Measurements from ENCODE around the gene COLEC11.
"Not testable (repeated sequence)": the region's sequence is repeated elsewhere in the genome, so short reads cannot be mapped to it uniquely, and the experiment has no call there.

The COLEC11 gene

DNA sequence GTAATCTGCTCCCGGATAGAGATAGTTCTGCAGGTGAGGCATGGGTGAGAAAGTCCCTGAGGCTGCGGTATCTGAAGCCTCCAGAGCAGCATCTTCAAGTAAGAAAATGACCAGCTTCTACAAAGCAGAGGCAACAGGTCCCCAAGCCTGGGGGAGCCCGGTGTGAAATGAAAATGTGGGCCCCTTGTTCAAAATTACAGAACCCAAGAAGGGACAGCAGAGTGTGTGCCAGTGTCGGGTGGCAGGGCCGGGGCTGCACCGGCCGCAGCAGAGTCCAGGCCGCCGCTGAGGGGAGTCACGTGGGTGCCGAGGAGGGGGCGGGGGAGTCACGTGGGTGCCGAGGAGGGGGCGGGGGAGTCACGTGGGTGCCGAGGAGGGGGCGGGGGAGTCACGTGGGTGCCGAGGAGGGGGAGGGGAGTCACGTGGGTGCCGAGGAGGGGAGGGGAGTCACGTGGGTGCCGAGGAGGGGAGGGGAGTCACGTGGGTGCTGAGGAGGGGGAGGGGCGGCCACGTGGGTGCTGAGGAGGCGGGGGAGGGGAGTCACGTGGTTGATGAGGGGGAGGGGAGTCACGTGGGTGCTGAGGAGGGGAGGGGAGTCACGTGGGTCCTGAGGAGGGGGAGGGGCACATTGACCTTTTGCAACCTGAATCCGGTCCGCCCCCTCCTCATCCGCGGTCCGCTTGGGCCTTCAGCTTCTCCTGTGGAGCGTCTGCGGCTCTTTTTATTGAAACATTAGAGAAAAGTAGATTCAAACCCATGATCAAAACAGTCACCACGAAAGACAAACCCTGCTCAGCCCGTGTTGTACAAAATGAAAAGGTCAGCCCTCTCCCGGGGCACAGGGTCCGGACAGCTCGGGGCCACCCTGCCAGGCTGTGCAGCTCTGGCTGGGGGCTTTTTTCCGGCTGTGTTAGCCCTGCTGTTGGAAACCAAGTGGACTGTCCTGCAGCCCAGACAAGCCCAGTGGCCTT is 10.4 kb downstream of the COLEC11 start:
- DNase-seq (ENCODE audit: low read depth in 1 of 2, low spot score in 1 of 2): no peak

DNA sequence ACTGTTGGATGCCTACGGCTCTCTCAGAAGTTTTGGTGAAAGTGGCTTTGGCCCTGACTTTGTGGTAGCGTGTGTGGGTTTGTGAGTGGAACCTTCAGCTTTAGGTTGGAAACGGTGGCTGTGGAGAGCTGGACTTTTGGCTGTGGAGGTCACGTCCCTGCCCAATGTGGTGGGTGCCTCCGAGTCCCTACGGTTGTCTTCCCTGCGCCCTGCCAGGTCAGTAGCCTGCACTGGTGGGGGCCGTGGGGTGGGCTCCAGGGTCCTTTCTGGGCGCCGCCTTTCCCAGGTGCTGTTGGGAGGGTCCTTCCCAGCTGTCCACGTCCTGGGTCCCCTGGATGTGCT is 11.1 kb downstream of the COLEC11 start:
- DNase-seq (ENCODE audit: low read depth in 1 of 2, low spot score in 1 of 2): no peak

DNA sequence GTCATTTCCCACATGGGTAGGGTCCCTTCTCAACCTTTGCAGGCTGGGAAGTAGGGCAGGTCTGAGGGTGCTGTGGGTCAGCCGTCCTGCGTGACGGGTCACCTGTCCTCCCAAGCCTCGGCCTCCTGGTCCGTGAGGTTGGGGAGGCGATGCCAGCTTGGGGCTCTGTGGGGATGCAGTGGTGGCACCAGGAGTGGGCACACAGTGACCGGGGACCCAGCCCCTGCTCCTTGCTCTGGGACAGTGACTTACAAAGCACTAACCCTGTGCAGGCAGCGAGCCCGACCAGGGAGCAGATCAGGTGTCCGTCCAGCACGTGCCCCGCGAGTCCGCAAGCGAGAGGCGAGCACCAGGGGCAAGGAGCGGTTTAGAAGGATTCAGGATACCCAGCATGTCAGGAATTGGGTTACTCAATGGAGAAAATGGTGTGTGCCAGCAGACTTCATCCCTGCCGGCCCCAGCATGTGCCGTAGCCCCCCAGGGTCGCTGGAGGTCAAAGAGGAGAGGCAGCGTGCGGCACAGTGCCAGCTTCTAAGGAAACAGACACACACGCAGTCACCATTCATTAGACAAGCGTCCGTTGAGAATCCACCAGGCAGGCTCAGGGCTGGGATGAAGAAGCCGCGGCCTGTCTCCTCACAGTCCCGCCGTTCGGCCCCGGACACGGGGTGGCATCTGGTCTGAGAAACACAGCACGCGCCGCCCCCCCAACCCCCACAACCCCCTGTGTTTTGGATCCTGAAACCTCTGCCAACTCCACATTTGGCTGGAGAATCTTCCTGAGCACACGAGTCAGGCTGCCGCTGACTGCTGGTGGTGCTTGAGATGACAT is 11.7 kb downstream of the COLEC11 start:
- DNase-seq (ENCODE audit: low read depth in 1 of 2, low spot score in 1 of 2): no peak

DNA sequence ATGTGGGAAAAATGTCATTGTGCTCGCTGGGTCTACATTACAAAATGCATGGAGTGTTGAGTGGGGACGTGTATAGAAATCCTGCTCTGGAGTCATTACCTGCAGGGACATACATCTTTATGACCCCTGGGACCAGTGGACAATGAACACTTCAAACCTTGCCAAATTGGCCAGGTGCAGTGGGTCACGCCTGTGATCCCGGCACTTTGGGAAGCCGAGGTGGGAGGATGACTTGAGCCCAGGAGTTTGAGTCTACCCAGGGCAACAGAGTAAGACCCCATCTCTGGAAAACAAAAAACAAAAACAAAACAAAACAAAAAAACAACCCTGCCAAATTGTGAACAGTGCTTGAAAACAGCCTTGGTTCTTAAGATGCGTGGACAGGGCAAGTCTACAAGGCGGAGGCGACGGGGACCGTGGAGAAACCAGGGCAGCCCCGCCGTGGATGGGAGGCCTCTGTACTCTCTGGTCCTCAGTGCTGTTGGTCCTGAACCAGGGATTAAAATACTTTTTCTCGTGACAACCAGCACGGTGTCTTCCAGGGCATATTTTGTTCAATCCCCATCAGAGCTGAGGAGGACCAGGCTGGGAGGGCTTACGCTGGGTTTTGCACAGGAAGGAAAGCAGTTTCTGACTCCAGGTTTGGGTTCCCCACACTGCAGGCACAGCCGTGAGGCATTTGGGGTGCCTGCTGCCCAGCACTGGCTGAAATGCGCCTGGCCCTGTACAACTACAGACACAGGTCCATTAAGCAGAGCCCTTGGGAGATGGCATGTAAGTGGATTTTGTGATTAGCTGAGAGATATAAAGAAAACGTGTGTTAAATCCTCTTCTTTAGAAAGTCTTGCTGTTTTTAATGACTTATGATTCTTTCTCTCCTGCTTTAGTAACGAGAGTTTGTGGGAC is 13.7 kb downstream of the COLEC11 start:
- no peak for DNase-seq (ENCODE audit: low read depth in 1 of 2, low spot score in 1 of 2)

DNA sequence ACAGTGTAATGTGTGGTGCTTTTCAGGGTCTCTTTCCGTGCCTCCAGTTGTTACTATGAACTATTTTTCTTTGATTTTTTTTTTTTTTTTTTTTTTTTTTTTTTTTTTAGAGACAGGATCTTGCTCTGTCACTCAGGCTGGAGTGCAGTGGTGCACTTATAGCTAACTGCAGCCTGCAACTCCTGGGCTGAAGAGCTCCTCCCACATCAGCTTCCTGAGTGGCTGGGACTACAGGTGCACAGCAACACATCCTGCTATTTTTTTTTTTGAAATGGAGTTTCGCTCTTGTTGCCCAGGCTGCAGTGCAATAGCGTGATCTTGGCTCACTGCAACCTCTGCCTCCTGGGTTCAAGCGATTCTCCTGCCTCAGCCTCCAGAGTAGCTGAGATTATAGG is 14.4 kb downstream of the COLEC11 start:
- DNase-seq (ENCODE audit: low read depth in 1 of 2, low spot score in 1 of 2): not testable (repeated sequence)

DNA sequence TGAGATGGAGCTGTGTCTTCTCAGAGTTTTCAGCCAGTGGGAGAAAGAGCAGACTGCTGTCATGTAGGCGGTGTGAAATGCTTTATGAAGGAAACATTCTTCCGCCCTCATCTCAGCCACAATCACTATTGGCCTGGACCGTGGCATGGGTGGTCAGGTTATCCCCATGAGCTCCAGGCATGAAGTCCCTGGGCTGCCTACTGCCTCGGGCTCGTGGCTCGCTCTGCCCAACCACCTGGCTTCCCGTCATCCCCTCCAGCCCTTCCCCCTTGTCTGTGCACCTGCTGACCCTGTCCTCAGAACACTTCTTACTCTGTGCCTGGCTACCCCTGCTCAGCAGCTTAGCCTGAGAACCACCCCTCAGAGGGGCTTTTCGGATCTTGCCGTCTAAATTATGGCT is 15.5 kb downstream of the COLEC11 start:
- no peak for DNase-seq (ENCODE audit: low read depth in 1 of 2, low spot score in 1 of 2)

DNA sequence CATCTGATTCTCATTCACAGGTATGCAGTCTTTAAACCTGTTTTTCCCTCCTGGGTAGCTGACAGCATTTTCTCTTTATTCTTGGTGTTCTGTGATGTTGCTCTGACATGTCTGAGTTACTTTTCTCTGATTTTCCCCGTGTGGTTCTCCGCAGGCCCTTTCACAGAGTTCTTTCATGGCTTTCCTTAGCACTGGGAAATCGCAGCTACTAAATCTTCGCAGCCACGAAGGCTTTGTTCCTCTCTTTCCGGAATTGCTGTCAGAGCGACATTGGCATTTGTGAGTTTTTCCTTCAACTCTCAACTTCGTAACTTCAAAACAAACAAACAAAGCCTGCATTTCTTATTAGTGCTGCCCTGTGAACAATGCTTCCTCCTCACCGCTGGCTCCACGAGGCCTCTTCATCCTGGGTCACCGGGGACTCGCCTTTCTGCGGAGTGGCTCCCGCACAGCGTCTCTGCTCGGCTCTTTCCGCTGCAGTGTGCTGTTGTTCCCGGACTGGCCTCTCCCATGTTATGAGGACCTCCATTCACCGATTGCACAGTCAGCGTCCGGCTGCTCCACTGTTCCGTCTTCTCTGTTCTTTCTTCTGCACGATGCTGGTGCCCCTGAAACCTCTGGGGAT is 16.1 kb downstream of the COLEC11 start:
- DNase-seq (ENCODE audit: low read depth in 1 of 2, low spot score in 1 of 2): no peak

DNA sequence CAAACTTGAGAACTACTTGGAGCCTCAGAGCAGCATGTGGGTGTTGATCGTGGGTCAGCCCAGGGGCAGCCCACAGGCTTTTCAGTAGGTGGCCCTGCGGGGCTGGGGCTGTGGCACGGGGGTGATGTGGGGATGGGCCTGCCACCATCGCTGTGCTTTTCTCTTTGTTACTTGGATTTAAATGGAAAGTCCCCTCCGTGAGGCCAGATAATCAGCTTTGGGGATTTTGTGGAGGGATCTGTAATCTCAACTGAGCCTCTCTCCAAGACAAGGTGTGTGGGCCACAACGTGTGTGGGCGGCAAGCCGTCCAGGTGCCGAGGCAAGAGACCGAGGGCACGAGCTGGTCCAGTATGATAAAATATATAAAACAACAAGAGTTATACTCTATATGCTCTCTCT is 16.7 kb downstream of the COLEC11 start:
- no peak for DNase-seq (ENCODE audit: low read depth in 1 of 2, low spot score in 1 of 2)

DNA sequence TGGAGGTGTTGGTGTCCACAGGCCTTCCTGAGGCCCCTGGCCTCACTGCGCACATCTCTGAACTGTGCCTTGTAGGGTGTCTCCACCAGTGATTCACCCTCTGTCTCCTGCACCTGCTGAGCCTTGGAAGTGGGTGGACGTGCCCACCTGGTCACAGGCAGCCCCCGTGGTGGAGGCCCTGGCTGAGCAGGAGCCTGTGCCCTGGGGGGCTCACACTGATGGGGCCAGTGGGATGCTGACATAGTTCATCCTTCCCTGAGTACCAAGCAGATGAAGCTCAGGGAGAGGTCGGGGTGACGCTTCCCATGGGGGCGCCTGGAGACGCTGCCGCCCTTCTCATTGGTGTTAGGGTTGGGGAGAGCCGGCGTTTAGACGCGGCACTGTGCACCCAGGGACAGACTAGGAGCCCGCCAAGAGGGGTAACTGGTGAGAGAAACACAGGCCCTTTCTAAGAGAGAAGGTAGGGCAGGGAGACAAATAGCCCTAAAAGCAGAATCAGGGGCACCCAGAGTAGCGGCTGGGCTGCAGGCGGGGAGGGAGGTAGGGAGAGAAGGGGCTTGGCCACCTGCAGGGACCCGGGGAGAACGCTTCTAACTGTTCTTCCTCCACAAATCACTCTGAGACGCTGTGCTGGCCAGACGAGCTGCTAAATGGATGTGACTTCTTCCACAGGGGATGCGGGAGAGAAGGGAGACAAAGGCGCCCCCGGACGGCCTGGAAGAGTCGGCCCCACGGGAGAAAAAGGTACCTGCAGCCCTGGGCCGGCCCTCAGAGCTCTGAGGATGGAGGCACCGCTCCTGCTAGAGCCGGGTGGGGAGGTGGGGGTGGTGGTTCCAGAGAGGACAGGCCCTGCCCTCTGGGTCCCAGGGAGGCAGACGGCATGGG is 18.0 kb downstream of the COLEC11 start:
- no peak for DNase-seq (ENCODE audit: low read depth in 1 of 2, low spot score in 1 of 2)

DNA sequence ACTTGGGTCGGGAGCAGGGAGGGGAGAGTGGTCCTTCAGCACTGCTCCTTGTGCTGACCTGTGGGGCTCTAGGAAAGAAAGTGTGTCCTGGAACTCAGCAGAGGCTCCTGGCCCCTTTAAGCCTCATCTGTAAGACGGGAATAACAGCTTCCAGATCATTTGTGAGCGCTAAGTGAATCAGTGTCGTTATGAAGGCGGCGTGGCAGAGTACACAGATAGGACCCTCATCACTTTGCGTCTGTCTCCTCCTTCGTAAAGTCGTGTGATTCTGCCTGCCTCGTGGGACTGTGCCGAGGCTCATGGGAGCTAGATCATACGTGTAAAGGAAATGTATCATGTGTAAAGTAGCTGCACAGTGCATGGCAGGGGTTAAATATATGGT is 18.6 kb downstream of the COLEC11 start:
- no peak for DNase-seq (ENCODE audit: low read depth in 1 of 2, low spot score in 1 of 2)

DNA sequence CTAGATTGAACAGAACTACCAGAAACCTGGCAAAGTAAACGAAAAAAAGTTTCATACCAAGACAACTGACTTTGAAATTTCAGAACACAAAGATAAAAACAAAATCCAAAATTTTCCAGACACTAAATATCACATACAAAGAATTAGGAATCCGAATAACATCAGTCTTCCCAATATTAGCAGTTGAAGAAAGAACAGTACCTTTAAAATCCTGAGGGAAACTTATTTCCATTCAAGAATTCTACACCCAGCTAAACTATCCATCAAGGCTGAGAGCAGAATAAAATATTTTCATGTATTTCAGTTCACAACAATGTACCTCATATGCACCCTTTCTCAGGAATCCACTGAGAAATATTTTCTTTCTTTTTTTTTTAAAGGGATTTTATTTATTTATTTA is 19.8 kb downstream of the COLEC11 start:
- DNase-seq (ENCODE audit: low read depth in 1 of 2, low spot score in 1 of 2): not testable (repeated sequence)

DNA sequence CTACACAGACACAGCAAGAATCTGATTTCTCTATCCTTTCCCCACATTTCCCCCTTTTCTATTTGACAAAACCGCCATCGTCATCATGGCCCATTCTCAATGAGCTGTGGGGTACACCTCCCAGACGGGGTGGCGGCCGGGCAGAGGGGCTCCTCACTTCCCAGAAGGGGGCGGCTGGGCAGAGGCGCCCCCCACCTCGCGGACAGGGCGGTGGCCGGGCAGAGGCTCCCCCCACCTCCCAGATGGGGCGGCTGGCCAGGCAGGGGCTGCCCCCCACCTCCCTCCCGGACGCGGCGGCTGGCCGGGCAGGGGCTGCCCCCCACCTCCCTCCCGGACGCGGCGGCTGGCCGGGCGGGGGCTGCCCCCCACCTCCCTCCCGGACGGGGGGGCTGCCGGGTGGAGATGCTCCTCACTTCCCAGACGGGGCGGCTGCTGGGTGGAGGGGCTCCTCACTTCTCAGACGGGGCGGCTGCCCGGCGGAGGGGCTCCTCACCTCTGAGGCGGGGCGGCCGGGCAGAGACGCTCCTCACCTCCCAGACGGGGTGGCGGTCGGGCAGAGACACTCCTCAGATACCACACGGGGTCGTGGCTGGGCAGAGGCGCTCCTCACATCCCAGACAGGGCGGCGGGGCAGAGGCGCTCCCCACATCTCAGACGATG is 20.8 kb downstream of the COLEC11 start:
- not testable (repeated sequence) for DNase-seq (ENCODE audit: low read depth in 1 of 2, low spot score in 1 of 2)

DNA sequence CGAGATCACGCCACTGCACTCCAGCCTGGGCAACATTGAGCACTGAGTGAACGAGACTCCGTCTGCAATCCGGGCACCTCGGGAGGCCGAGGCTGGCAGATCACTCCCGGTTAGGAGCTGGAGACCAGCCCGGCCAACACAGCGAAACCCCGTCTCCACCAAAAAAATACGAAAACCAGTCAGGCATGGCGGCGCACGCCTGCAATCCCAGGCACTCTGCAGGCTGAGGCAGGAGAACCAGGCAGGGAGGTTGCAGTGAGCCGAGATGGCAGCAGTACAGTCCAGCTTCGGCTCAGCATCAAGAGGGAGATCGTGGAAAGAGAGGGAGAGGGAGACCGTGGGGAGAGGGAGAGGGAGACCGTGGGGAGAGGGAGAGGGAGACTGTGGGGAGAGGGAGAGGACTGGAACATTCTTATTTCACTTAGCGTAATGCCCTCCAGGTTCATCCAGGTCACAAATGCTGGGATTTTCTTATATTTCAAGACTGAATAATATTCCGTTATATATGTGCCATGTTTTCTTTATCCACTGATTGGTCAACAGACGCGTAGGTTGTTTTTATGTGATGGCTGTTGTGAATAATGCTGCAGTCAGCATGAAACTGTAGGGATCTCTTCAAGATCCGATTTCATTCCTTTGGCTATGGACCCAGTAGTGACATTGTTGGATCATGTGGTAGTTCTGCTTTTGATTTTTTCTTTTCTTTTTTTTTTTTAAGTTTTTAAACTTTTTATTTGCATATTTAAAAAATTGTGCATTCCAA is 21.7 kb downstream of the COLEC11 start:
- not testable (repeated sequence) for DNase-seq (ENCODE audit: low read depth in 1 of 2, low spot score in 1 of 2)

DNA sequence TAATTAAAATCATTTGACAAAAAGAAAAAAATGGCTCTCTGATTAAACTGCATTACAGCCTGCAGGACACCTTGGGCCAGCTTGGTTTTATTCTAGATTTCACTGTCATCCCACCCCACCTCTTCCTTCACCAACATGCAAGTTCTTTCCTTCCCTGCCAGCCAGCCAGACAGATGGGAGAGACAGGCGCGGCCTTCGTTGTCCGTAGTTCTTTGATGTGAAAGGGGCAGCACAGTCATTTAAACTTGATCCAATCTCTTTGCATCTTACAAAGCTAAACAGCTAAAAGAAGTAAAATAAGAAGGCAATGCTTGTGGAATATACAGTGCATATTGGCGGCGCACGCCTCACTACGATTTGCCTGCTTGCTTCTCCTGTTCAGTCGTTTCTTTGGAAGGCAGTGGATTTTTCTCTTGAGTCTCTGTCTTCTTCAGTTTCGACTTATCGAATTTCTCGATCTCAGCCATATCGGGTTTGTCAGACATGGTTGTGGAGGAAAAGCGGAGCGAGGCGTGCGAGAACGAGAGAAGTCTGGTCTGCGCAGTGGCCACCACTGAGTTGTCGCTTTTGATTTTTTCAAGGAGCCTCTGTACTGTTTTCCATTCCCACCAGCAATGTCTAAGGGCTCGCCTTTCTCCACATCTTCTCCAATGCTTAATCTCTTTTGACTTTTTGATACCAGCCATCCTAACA is 22.4 kb downstream of the COLEC11 start:
- DNase-seq (ENCODE audit: low read depth in 1 of 2, low spot score in 1 of 2): no peak

DNA sequence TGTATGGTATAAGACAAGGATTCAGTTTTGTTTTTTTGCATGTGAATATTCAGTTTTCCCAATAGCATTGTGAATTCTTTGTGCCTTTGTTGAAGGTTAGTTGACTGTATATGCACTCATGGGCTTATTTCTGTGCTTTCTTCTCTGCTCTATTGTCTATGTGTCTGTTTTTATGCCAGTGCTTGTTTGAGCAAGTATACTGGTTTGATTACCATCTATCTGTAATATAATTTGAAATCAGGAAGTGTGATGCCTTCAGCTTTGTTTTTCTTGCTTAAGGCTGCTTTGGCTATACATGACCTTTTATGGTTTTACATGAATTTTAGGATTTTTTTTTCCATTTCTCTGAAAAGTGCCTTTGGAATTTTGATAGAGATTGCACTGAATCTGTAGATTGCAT is 23.5 kb downstream of the COLEC11 start:
- no peak for DNase-seq (ENCODE audit: low read depth in 1 of 2, low spot score in 1 of 2)

DNA sequence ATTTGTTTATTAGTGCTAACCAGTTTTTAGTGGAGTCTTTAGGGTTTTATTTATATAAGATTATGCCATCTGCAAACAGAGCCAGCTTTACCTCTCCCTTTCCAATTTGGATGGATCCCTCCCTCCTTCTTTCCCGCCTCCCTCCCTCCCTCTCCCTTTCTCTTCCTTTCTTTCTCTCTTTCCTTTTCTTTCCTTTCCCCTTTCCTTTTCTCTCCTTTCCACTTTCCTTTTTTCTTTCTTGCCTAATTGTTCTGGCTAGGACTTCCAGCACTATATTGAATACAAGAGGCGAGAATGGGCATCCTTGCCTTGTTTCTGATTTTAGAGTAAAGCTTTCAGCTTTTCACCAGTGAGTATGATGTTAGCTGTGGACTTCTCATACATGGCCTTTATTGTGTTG is 24.1 kb downstream of the COLEC11 start:
- DNase-seq (ENCODE audit: low read depth in 1 of 2, low spot score in 1 of 2): no peak

DNA sequence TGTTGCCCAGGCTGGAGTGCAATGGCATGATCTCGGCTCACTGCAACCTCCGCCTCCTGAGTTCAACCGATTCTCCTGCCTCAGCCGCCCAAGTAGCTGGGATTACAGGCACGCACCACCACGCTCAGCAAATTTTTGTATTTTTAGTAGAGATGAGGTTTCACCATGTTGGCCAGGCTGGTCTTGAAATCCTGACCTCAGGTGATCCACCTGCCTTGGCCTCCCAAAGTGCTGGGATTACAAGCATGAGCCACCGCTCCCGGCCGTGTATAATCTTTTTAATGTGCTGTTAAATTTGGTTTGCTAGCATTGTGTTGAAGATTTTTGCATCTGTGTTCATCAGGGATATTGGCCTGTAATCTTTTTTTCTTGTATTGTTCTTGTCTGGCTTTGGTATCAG is 24.7 kb downstream of the COLEC11 start:
- not testable (repeated sequence) for DNase-seq (ENCODE audit: low read depth in 1 of 2, low spot score in 1 of 2)

DNA sequence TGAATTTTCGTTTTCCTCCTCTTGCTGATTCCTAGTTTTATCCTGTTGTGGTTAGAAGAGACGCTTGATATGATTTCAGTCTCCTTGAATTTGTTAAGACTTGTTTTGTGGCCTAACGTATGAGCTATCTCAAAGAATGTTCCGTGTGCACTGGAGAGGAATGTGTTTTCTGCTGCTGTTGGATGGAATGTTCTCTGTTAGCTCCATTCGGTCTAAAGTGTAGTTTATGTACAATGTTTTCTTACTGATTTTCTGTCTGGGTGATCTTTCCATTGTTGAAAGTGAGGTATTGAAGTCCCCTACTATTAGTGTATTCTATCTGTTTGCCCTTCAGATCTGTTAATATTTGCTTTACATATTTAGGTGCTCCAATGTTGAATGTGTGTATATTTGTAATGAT is 25.9 kb downstream of the COLEC11 start:
- DNase-seq (ENCODE audit: low read depth in 1 of 2, low spot score in 1 of 2): no peak

Data from activated CD4-positive, alpha-beta T cell treated with anti-CD3 and anti-CD28 coated beads, Interleukin-2, amount 50 U/mL, for 24 hours (primary cell).